ENCODE data around the gene SLMAP. TPM values are rescaled to one million over a fixed set of nuclear protein-coding genes. Genes with fewer than 3 reads are reported as not detected.

The SLMAP gene
- total and polyA plus RNA-seq, 2 experiments from 2014 or later = 32.1 to 73.0 TPM

GRCh38 chr3:57756528-57757401 lies 656 bp downstream of the SLMAP start (continued):
- no peak for TF ChIP-seq ZNF462 (CRISPR knock-in tag; IDR thresholded peaks at IDR 0.05)
- no peak for TF ChIP-seq EZH2 (IDR thresholded peaks at IDR 0.05; ENCODE audit: low read depth, unreplicated experiment)
- no peak for TF ChIP-seq CREB1 (CRISPR knock-in tag; IDR thresholded peaks at IDR 0.05; ENCODE audit: low read depth)
- no peak for TF ChIP-seq NANOG (IDR thresholded peaks at IDR 0.05; ENCODE audit: borderline replicate concordance)
- TF ChIP-seq STAT1 (IDR thresholded peaks at IDR 0.05; ENCODE audit: unreplicated experiment) = no peak
- TF ChIP-seq REST (IDR thresholded peaks at IDR 0.05; ENCODE audit: unreplicated experiment) = no peak
- no peak for TF ChIP-seq JUNB (IDR thresholded peaks at IDR 0.05; ENCODE audit: unreplicated experiment)
- TF ChIP-seq CTCF (conservative IDR thresholded peaks at IDR 0.05; ENCODE audit: low read depth in 2 of 2) = no peak
- TF ChIP-seq ZNF114 (CRISPR knock-in tag; IDR thresholded peaks at IDR 0.05) = no peak
- TF ChIP-seq ZNF331 (CRISPR knock-in tag; IDR thresholded peaks at IDR 0.05; ENCODE audit: low read depth) = no peak
